ENCODE data around the gene WASF2. TPM values are rescaled to one million over a fixed set of nuclear protein-coding genes. Genes with fewer than 3 reads are reported as not detected.
A peak's percentile ranks its signal among the peaks of the same experiment; 100 is the strongest.
"Not testable (repeated sequence)": the region's sequence is repeated elsewhere in the genome, so short reads cannot be mapped to it uniquely, and the experiment has no call there.

The WASF2 gene
- total and polyA plus RNA-seq, 4 donors, result 27.2 to 164 (median 101) TPM

GRCh38 chr1:27392778-27393635, 97.0 kb downstream of the WASF2 start:
- no peaks in the 10 kb centered on the region for H3K27me3 ChIP-seq (ENCODE audit: control insufficient read depth in 1 of 2, insufficient read depth in 2 of 2, low read length in 1 of 2)
- H3K27ac ChIP-seq (ENCODE audit: low read depth in 1 of 2, low read length in 2 of 2), result no peak overlapping the region
- H3K4me1 ChIP-seq (ENCODE audit: control insufficient read depth in 1 of 2, insufficient read depth in 2 of 2, low read length in 2 of 2), result no peaks in the 10 kb centered on the region
- H3K4me3 ChIP-seq (ENCODE audit: low read length in 2 of 2), result no peak overlapping the region
- intact Hi-C loops (cut with DNase I), result loop anchor here (2.0 to 10.0 kb wide), 5 partner anchors 36 to 288 kb away; no protein-coding TSS in a partner anchor
- DNase-seq (no peak), ATAC-seq (ENCODE audit: low FRiP score) (no peak)
- no peaks in the 10 kb centered on the region for H3K9me3 ChIP-seq (ENCODE audit: control insufficient read depth, low read length)
- H3K36me3 ChIP-seq (ENCODE audit: control insufficient read depth in 1 of 2, insufficient read depth in 2 of 2, low read length in 1 of 2), result no peaks in the 10 kb centered on the region
- 42 to 43% methylated on average over 30 of the region's 30 CpGs for WGBS, 2 donors

DNA sequence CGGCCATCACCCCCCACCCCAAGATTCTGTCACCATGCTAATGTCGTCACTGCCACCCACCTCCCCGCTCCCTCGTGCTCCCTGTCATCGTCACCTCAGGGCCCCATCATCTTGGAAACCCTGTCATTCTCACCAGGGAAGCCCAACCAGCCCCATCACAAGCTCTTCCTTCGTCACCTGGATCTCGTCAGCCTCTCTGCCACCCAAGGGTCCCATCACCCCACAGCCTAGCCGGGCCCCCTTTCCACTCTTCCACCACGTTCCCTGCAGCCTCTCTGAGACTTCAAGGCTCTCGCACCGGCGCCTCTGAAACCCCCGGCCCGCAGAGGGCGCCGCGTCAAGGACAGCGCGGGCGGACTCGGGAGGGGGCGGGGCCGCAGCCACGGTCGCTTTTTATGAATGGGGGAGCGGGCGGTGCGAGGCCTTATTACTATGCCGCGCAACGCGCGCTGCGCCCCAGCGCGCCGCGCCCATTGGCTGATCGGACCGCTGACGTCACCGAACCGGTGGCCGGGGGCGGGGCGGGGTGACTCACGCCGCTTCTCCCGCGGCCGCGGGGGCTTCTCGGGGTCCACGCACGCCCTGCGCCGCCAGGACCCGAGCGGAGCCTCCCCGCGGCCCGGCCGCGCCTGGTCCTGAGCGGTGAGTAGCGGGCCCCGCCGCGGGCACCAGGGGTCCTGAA, 97.7 kb downstream of the WASF2 start, which contains the start of gene GPR3:
Gene GPR3 (plus strand): TSS at position 527 of the 682 bp plus-strand sequence. CDS start 1,177 bp downstream, outside the sequence.
- H3K27ac ChIP-seq (ENCODE audit: low read depth in 1 of 2, low read length in 2 of 2), result no peak within 1 kb of the TSS
- H3K9me3 ChIP-seq (ENCODE audit: control insufficient read depth, low read length), result no peaks in the 10 kb centered on the region
- intact Hi-C loops (cut with DNase I), result loop anchor here (2.0 to 10.0 kb wide), 5 partner anchors 35 to 287 kb away; no protein-coding TSS in a partner anchor
- no peaks in the 10 kb centered on the region for H3K27me3 ChIP-seq (ENCODE audit: control insufficient read depth in 1 of 2, insufficient read depth in 2 of 2, low read length in 1 of 2)
- H3K4me3 ChIP-seq (ENCODE audit: low read length in 2 of 2), result no peak within 1 kb of the TSS
- ATAC-seq (ENCODE audit: low FRiP score) (peak; percentile 93), DNase-seq (peak; percentile 92 to 97)
- no peaks in the 10 kb centered on the region for H3K36me3 ChIP-seq (ENCODE audit: control insufficient read depth in 1 of 2, insufficient read depth in 2 of 2, low read length in 1 of 2)
- H3K4me1 ChIP-seq (ENCODE audit: control insufficient read depth in 1 of 2, insufficient read depth in 2 of 2, low read length in 2 of 2), result no peaks in the 10 kb centered on the region
- 1% methylated on average over 65 to 69 of the region's 69 CpGs for WGBS, 2 donors

DNA sequence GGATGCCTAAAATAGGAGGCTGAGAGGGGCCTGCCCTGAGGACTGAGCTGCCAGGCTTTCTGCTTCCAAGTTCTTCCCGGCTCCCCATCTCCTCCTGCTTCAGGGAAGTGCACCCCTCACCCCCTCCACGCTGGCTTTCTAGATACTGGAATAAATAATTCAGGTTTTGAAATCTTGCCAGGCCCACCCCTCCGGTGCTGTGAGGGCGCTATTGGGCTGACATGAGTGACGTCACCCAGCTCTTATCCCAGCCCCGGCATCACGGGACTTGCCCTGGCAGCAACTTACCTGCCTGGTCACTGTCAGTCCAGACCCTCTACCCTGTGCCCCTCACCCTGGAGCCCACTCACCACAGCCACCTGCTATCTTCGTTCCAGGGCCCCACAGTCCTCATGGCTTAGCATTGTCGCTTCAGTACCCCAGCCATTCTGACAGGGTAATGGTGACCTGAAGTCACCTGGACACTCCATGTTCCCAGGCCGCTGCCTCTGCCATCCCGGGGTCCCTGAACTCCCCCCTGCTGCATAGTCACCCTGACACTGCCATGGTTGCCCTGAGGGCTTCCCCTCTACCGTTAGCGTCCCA, 98.4 kb downstream of the WASF2 start:
- no peaks in the 10 kb centered on the region for H3K9me3 ChIP-seq (ENCODE audit: control insufficient read depth, low read length)
- H3K36me3 ChIP-seq (ENCODE audit: control insufficient read depth in 1 of 2, insufficient read depth in 2 of 2, low read length in 1 of 2), result no peaks in the 10 kb centered on the region
- 4 to 5% methylated on average over 13 of the region's 13 CpGs for WGBS, 2 donors
- peak; percentile 31 for ATAC-seq (ENCODE audit: low FRiP score)
- H3K27ac ChIP-seq (ENCODE audit: low read depth in 1 of 2, low read length in 2 of 2), result no peak overlapping the region
- no peak overlapping the region for H3K4me3 ChIP-seq (ENCODE audit: low read length in 2 of 2)
- DNase-seq, result peak in 1 of 2 donors; percentile 81
- H3K4me1 ChIP-seq (ENCODE audit: control insufficient read depth in 1 of 2, insufficient read depth in 2 of 2, low read length in 2 of 2), result no peaks in the 10 kb centered on the region
- H3K27me3 ChIP-seq (ENCODE audit: control insufficient read depth in 1 of 2, insufficient read depth in 2 of 2, low read length in 1 of 2), result no peaks in the 10 kb centered on the region
- intact Hi-C loops (cut with DNase I), result loop anchor here (2.0 to 10.0 kb wide), 5 partner anchors 35 to 287 kb away; no protein-coding TSS in a partner anchor

DNA sequence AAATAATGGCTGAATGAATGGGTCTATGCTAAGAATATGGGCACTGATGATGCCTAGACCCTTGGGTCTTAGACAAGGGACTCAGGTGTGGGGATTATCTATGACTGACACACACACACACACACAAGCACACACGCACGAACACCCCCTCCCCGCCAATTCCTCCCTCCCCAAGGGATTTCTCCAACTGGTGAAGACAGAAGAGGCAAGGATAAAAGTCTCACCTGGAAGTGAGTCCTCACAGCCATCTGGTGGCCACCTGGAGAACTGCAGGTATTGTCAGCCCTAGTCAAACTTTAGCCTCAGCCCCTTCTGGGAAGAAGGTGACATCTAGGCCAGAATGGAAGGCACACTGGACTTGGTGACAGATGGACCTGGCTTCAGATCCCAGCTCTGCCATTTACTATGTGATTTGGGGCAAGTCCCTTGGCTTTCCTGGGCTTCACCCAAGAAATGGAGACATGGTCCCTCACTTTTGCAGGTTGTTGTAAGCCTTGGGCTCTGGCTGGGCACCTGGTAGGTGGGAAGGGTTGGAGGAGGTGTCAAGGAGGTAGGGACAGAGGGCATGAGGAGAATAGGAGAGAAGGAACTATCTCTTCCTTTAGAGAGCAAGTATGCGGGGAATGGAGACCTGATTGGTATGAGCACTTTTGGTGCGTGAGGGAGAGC, 101.5 kb downstream of the WASF2 start:
- Histone ChIP-seq H3K27me3 (ENCODE audit: control insufficient read depth in 1 of 2, insufficient read depth in 2 of 2, low read length in 1 of 2) (no peaks in the 10 kb centered on the region), H3K36me3 (ENCODE audit: control insufficient read depth in 1 of 2, insufficient read depth in 2 of 2, low read length in 1 of 2) (no peaks in the 10 kb centered on the region), H3K4me3 (ENCODE audit: low read length in 2 of 2) (no peak overlapping the region), H3K27ac (ENCODE audit: low read depth in 1 of 2, low read length in 2 of 2) (no peak overlapping the region), H3K4me1 (ENCODE audit: control insufficient read depth in 1 of 2, insufficient read depth in 2 of 2, low read length in 2 of 2) (no peaks in the 10 kb centered on the region), H3K9me3 (ENCODE audit: control insufficient read depth, low read length) (no peaks in the 10 kb centered on the region)
- WGBS, 2 donors, result 46 to 47% methylated on average over 5 of the region's 5 CpGs
- ATAC-seq (ENCODE audit: low FRiP score) (no peak), DNase-seq (peak in 1 of 2 donors; percentile 88)
- intact Hi-C loops (cut with DNase I), result loop anchor here in 1 of 2 donors (2.0 kb wide), 1 partner anchor 88 kb away; no protein-coding TSS in a partner anchor

DNA sequence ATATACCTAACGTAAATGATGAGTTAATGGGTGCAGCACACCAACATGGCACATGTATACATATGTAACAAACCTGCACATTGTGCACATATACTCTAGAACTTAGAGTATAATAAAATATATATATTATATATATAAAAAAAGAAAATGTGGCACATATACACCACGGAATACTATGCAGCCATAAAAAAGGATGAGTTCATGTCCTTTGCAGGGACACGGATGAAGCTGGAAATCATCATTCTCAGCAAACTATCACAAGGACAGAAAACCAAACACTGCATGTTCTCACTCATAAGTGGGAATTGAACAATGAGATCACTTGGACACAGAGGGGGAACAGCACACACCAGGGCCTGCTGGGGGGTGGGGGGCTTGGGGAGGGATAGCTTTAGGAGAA, 105.2 kb downstream of the WASF2 start:
- H3K4me1 ChIP-seq (ENCODE audit: control insufficient read depth in 1 of 2, insufficient read depth in 2 of 2, low read length in 2 of 2); H3K27ac ChIP-seq (ENCODE audit: low read depth in 1 of 2, low read length in 2 of 2); H3K9me3 ChIP-seq (ENCODE audit: control insufficient read depth, low read length); intact Hi-C loops (cut with DNase I); H3K4me3 ChIP-seq (ENCODE audit: low read length in 2 of 2); H3K36me3 ChIP-seq (ENCODE audit: control insufficient read depth in 1 of 2, insufficient read depth in 2 of 2, low read length in 1 of 2); ATAC-seq (ENCODE audit: low FRiP score); DNase-seq; H3K27me3 ChIP-seq (ENCODE audit: control insufficient read depth in 1 of 2, insufficient read depth in 2 of 2, low read length in 1 of 2): not testable (repeated sequence)
- WGBS, 2 donors, result 96 to 100% methylated on average over 3 of the region's 3 CpGs

GRCh38 chr1:27383661-27384060, 106.3 kb downstream of the WASF2 start:
- ATAC-seq (ENCODE audit: low FRiP score), result no peak
- Histone ChIP-seq H3K9me3 (ENCODE audit: control insufficient read depth, low read length) (no peaks in the 10 kb centered on the region), H3K36me3 (ENCODE audit: control insufficient read depth in 1 of 2, insufficient read depth in 2 of 2, low read length in 1 of 2) (no peaks in the 10 kb centered on the region), H3K4me3 (ENCODE audit: low read length in 2 of 2) (no peak overlapping the region), H3K4me1 (ENCODE audit: control insufficient read depth in 1 of 2, insufficient read depth in 2 of 2, low read length in 2 of 2) (no peaks in the 10 kb centered on the region), H3K27ac (ENCODE audit: low read depth in 1 of 2, low read length in 2 of 2) (no peak overlapping the region), H3K27me3 (ENCODE audit: control insufficient read depth in 1 of 2, insufficient read depth in 2 of 2, low read length in 1 of 2) (no peaks in the 10 kb centered on the region)
- DNase-seq, result no peak
- 94% methylated on average over 13 of the region's 13 CpGs for whole genome bisulfite sequencing, 2 donors
- intact Hi-C loops (cut with DNase I), result no loop called here

DNA sequence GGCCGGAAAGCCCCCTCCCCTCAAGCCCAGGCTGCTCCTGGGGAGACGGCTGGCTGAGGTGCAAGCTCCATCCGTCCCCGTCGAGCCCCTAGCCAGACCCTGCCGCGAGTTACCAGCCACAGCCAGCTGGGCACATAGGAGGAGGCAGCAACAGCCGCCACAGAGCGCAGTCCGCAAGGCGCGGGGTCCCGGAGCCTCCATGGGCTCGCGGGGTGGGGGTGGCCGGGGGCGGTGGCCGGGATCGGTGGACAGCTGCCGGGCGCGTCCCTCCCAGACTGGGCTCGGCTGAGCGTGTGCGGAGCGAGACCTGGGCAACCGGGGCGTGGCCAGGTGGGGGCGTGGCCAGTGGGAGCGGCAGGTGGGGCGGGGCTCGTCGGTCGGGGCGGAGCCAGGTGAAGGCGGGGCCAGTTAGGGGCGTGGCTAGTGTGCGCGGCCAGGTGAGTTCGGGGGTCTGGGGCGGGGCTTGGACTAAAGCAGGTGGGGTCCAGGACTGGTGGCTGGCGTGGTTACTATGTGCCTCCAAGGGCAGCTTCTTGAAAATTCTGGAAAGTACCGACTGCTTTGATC, 106.8 kb downstream of the WASF2 start, which contains the start of gene CD164L2:
Gene CD164L2 (minus strand): TSS at position 295 of the 567 bp plus-strand sequence. CDS start 94 bp downstream, at position 201.
- Histone ChIP-seq H3K4me3 (ENCODE audit: low read length in 2 of 2) (no peak within 1 kb of the TSS), H3K27ac (ENCODE audit: low read depth in 1 of 2, low read length in 2 of 2) (no peak within 1 kb of the TSS), H3K9me3 (ENCODE audit: control insufficient read depth, low read length) (no peaks in the 10 kb centered on the region), H3K36me3 (ENCODE audit: control insufficient read depth in 1 of 2, insufficient read depth in 2 of 2, low read length in 1 of 2) (no peaks in the 10 kb centered on the region), H3K27me3 (ENCODE audit: control insufficient read depth in 1 of 2, insufficient read depth in 2 of 2, low read length in 1 of 2) (no peaks in the 10 kb centered on the region), H3K4me1 (ENCODE audit: control insufficient read depth in 1 of 2, insufficient read depth in 2 of 2, low read length in 2 of 2) (no peaks in the 10 kb centered on the region)
- 13 to 14% methylated on average over 43 of the region's 43 CpGs for WGBS, 2 donors
- intact Hi-C loops (cut with DNase I), result no loop called here
- ATAC-seq (ENCODE audit: low FRiP score) (no peak), DNase-seq (no peak)

Data from aorta (tissue), 5 donors.